Measurements from ENCODE around the gene HPRT1. TPM values are rescaled to one million over a fixed set of nuclear protein-coding genes. Genes with fewer than 3 reads are reported as not detected.

HPRT1 gene
- total RNA-seq: 10 to 100 TPM; 66.4 to 67.2 TPM

GRCh38 chrX:134460005-134460861 is at the start of gene HPRT1:
Gene HPRT1, plus strand, starts transcription at chrX:134460165. Its CDS starts 147 bp downstream, at chrX:134460312.
- Mint-ChIP-seq H3K4me1 (peaks cover 11% of the 10 kb centered on the region), H3K27me3 (no peaks in the 10 kb centered on the region), H3K27ac (peak within 1 kb of the TSS; percentile 82), H3K9me3 (no peaks in the 10 kb centered on the region), H3K4me3 (peak within 1 kb of the TSS; percentile 92), H3K36me3 (no peaks in the 10 kb centered on the region)
- POLR2A ChIA-PET: no interaction called here
- ATAC-seq (ENCODE audit: low read depth) (peak; percentile 96), DNase-seq (peak; percentile 80)

- Mint-ChIP-seq H3K27ac (no peak overlapping the region), H3K36me3 (peaks cover 5% of the 10 kb centered on the region), H3K9me3 (no peaks in the 10 kb centered on the region), H3K4me1 (no peaks in the 10 kb centered on the region), H3K4me3 (no peak overlapping the region), H3K27me3 (no peaks in the 10 kb centered on the region)
- DNase-seq (no peak), ATAC-seq (ENCODE audit: low read depth) (no peak)
- POLR2A ChIA-PET: no interaction called here
Measured at GRCh38 chrX:134416087-134416486, 43.9 kb upstream of the HPRT1 start.

GRCh38 chrX:134418317-134419113 is 41.5 kb upstream of the HPRT1 start:
- Mint-ChIP-seq H3K4me3 (no peak overlapping the region), H3K27me3 (no peaks in the 10 kb centered on the region), H3K4me1 (no peaks in the 10 kb centered on the region), H3K27ac (no peak overlapping the region), H3K36me3 (peaks cover 5% of the 10 kb centered on the region), H3K9me3 (no peaks in the 10 kb centered on the region)
- DNase-seq (no peak), ATAC-seq (ENCODE audit: low read depth) (no peak)
- POLR2A ChIA-PET: interaction anchor here (0.7 kb wide), 1 partner anchor 278 kb away, joined by 4 read pairs; no protein-coding TSS in a partner anchor

- Mint-ChIP-seq H3K4me3 (no peak overlapping the region), H3K27me3 (no peaks in the 10 kb centered on the region), H3K36me3 (peaks cover 5% of the 10 kb centered on the region), H3K27ac (no peak overlapping the region), H3K9me3 (no peaks in the 10 kb centered on the region), H3K4me1 (no peaks in the 10 kb centered on the region)
- DNase-seq: no peak
- POLR2A ChIA-PET: no interaction called here
- no peak for ATAC-seq (ENCODE audit: low read depth)
Measured at GRCh38 chrX:134419784-134420183, 40.2 kb upstream of the HPRT1 start.

GRCh38 chrX:134423606-134424005 is 36.4 kb upstream of the HPRT1 start:
- H3K27ac Mint-ChIP-seq: no peak overlapping the region
- ATAC-seq (ENCODE audit: low read depth) (no peak), DNase-seq (no peak)
- POLR2A ChIA-PET: no interaction called here
- H3K36me3 Mint-ChIP-seq: no peaks in the 10 kb centered on the region
- no peaks in the 10 kb centered on the region for H3K9me3 Mint-ChIP-seq
- no peaks in the 10 kb centered on the region for H3K4me1 Mint-ChIP-seq
- H3K27me3 Mint-ChIP-seq: no peaks in the 10 kb centered on the region
- H3K4me3 Mint-ChIP-seq: no peak overlapping the region

GRCh38 chrX:134426281-134426680 is 33.7 kb upstream of the HPRT1 start:
- POLR2A ChIA-PET: no interaction called here

GRCh38 chrX:134431894-134432293 is 28.1 kb upstream of the HPRT1 start:
- no peak overlapping the region for H3K4me3 Mint-ChIP-seq
- no peak overlapping the region for H3K27ac Mint-ChIP-seq
- no peaks in the 10 kb centered on the region for H3K4me1 Mint-ChIP-seq
- DNase-seq (no peak), ATAC-seq (ENCODE audit: low read depth) (no peak)
- no peaks in the 10 kb centered on the region for H3K9me3 Mint-ChIP-seq
- peaks cover 24% of the 10 kb centered on the region for H3K36me3 Mint-ChIP-seq
- POLR2A ChIA-PET: no interaction called here
- no peaks in the 10 kb centered on the region for H3K27me3 Mint-ChIP-seq

More at GRCh38 chrX:134426281-134426680, 33.7 kb upstream of the HPRT1 start:
- no peaks in the 10 kb centered on the region for H3K4me1 Mint-ChIP-seq
- H3K9me3 Mint-ChIP-seq: no peaks in the 10 kb centered on the region
- ATAC-seq (ENCODE audit: low read depth) (no peak), DNase-seq (no peak)
- H3K36me3 Mint-ChIP-seq: peaks cover 4% of the 10 kb centered on the region
- no peaks in the 10 kb centered on the region for H3K27me3 Mint-ChIP-seq
- no peak overlapping the region for H3K4me3 Mint-ChIP-seq
- H3K27ac Mint-ChIP-seq: no peak overlapping the region

- H3K4me1 Mint-ChIP-seq: no peaks in the 10 kb centered on the region
Measured at GRCh38 chrX:134435894-134436293, 24.1 kb upstream of the HPRT1 start.

GRCh38 chrX:134443020-134443419 is 16.9 kb upstream of the HPRT1 start:
- DNase-seq (no peak), ATAC-seq (ENCODE audit: low read depth) (no peak)
- Mint-ChIP-seq H3K36me3 (peaks cover 8% of the 10 kb centered on the region), H3K4me3 (no peak overlapping the region), H3K27me3 (no peaks in the 10 kb centered on the region), H3K27ac (no peak overlapping the region), H3K9me3 (no peaks in the 10 kb centered on the region), H3K4me1 (no peaks in the 10 kb centered on the region)
- POLR2A ChIA-PET: no interaction called here

More at GRCh38 chrX:134435894-134436293, 24.1 kb upstream of the HPRT1 start:
- no peaks in the 10 kb centered on the region for H3K27me3 Mint-ChIP-seq
- no peak overlapping the region for H3K4me3 Mint-ChIP-seq
- H3K27ac Mint-ChIP-seq: no peak overlapping the region
- ATAC-seq (ENCODE audit: low read depth) (no peak), DNase-seq (no peak)
- POLR2A ChIA-PET: no interaction called here
- H3K36me3 Mint-ChIP-seq: peaks cover 28% of the 10 kb centered on the region
- H3K9me3 Mint-ChIP-seq: no peaks in the 10 kb centered on the region

GRCh38 chrX:134443461-134443860 is 16.5 kb upstream of the HPRT1 start:
- Mint-ChIP-seq H3K4me3 (no peak overlapping the region), H3K9me3 (no peaks in the 10 kb centered on the region), H3K36me3 (peaks cover 7% of the 10 kb centered on the region), H3K27me3 (no peaks in the 10 kb centered on the region), H3K4me1 (no peaks in the 10 kb centered on the region), H3K27ac (no peak overlapping the region)
- DNase-seq (no peak), ATAC-seq (ENCODE audit: low read depth) (no peak)
- POLR2A ChIA-PET: no interaction called here

GRCh38 chrX:134444681-134445080 is 15.3 kb upstream of the HPRT1 start:
- DNase-seq: no peak
- no peaks in the 10 kb centered on the region for H3K9me3 Mint-ChIP-seq
- H3K27me3 Mint-ChIP-seq: no peaks in the 10 kb centered on the region
- ATAC-seq (ENCODE audit: low read depth): no peak
- no peak overlapping the region for H3K27ac Mint-ChIP-seq
- H3K36me3 Mint-ChIP-seq: peaks cover 3% of the 10 kb centered on the region
- POLR2A ChIA-PET: no interaction called here
- no peak overlapping the region for H3K4me3 Mint-ChIP-seq
- H3K4me1 Mint-ChIP-seq: no peaks in the 10 kb centered on the region

- peaks cover under 1% of the 10 kb centered on the region for H3K4me1 Mint-ChIP-seq
- no peak overlapping the region for H3K4me3 Mint-ChIP-seq
- no peaks in the 10 kb centered on the region for H3K27me3 Mint-ChIP-seq
- H3K27ac Mint-ChIP-seq: no peak overlapping the region
- POLR2A ChIA-PET: no interaction called here
- H3K9me3 Mint-ChIP-seq: no peaks in the 10 kb centered on the region
- no peak for ATAC-seq (ENCODE audit: low read depth)
- no peak for DNase-seq
- peaks cover 1% of the 10 kb centered on the region for H3K36me3 Mint-ChIP-seq
Measured at GRCh38 chrX:134452596-134452995, 7.4 kb upstream of the HPRT1 start.

- no peak for ATAC-seq (ENCODE audit: low read depth)
- Mint-ChIP-seq H3K4me3 (no peak overlapping the region), H3K36me3 (peaks cover 1% of the 10 kb centered on the region), H3K27me3 (no peaks in the 10 kb centered on the region), H3K27ac (no peak overlapping the region), H3K9me3 (no peaks in the 10 kb centered on the region), H3K4me1 (peaks cover 3% of the 10 kb centered on the region)
- DNase-seq: no peak
- POLR2A ChIA-PET: no interaction called here
Measured at GRCh38 chrX:134453631-134454030, 6.3 kb upstream of the HPRT1 start.

- ATAC-seq (ENCODE audit: low read depth) (no peak), DNase-seq (no peak)
- POLR2A ChIA-PET: no interaction called here
- Mint-ChIP-seq H3K36me3 (peaks cover 1% of the 10 kb centered on the region), H3K4me3 (no peak overlapping the region), H3K27me3 (no peaks in the 10 kb centered on the region), H3K27ac (no peak overlapping the region), H3K4me1 (peaks cover 3% of the 10 kb centered on the region), H3K9me3 (no peaks in the 10 kb centered on the region)
Measured at GRCh38 chrX:134454506-134454905, 5.5 kb upstream of the HPRT1 start.

Measured in activated naive CD8-positive, alpha-beta T cell treated with anti-CD3 and anti-CD28 coated beads, Interleukin-2, amount 10 ng/mL, durations not matched to agents 7 days and 5 days (primary cell).